Measurements from ENCODE around the gene CARD9. TPM values are rescaled to one million over a fixed set of nuclear protein-coding genes. Genes with fewer than 3 reads are reported as not detected.

CARD9 gene
- total RNA-seq, 1 donor from 2014 or later = 1.2 TPM

DNA sequence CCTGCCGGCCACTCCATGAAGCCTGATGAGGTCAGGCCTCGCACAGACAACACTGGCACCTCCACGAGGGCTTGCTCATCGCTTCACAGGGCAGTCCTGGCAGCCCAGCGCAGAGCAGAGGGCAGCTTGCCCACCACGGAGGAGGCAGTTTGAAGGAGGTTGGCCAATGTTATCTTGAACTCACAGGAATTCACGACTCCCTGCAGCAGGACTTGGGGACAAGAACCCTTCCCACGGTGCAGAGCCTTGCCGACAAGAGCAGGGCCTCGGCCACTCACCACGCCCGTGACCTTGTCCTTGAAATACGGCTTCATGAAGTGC lies 21.5 kb upstream of the CARD9 start:
- no peak overlapping the region for H3K4me3 ChIP-seq (ENCODE audit: low read depth, low read length)
- DNase-seq (ENCODE audit: low read depth) = no peak
- TF ChIP-seq, protein P1, sequence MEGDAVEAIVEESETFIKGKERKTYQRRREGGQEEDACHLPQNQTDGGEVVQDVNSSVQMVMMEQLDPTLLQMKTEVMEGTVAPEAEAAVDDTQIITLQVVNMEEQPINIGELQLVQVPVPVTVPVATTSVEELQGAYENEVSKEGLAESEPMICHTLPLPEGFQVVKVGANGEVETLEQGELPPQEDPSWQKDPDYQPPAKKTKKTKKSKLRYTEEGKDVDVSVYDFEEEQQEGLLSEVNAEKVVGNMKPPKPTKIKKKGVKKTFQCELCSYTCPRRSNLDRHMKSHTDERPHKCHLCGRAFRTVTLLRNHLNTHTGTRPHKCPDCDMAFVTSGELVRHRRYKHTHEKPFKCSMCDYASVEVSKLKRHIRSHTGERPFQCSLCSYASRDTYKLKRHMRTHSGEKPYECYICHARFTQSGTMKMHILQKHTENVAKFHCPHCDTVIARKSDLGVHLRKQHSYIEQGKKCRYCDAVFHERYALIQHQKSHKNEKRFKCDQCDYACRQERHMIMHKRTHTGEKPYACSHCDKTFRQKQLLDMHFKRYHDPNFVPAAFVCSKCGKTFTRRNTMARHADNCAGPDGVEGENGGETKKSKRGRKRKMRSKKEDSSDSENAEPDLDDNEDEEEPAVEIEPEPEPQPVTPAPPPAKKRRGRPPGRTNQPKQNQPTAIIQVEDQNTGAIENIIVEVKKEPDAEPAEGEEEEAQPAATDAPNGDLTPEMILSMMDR (conservative IDR thresholded peaks at IDR 0.05; ENCODE audit: low read depth, low read length) = no peak

DNA sequence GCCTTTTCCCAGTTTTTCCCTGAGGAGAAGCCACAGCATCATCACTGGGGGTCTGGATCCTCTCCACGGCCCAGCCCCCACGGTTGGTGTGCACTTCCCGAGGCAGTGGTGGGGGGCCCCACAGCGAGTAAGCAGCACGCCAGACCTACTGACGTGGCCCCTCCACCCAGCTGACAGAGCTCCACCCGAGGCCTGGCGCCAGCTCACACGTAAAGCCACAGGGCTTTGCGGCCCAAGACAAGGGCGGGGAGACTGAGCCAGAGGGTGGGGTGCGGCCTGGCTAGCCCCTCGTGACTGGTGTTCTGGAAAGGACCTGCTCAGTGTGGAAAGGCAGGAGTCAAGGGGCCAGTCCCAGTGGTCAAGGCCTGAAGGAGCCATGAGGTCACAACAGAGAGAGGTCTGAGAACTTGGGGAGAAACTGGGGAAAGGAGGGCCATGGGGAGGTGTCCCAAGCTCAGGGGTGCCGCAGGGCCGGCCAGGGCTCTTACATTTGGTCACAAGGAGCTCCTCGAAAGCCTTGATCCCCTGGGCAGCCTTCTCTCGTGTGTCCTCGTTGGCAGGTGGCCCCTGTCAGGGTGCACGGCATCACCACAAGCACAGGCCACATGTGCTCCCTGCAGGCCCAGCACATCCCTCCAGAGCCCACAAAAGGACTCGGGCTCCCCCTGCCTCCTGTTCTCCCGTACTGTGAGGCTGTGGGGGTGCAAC lies 21.0 kb upstream of the CARD9 start:
- TF ChIP-seq, protein P1 (conservative IDR thresholded peaks at IDR 0.05; ENCODE audit: low read depth, low read length) = no peak
- H3K4me3 ChIP-seq (ENCODE audit: low read depth, low read length) = no peak overlapping the region
- DNase-seq (ENCODE audit: low read depth) = no peak

DNA sequence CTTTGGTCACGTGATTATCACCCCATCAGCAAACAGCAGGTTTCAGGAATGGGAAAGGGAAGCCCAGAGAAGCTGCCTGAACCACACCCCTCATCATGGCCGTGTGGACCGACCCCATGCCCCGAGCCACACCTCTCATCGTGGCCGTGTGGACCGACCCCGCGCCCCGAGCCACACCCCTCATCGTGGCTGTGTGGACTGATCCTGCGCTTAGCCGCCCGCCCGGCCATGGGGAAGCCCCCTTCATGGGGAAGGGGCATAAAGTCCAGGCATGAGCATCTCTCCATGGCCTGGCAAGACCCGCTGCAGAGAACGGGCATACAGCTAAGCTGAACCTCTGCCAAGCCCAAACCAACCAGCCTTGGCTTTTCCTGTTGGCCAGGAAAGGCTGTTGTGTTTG lies 20.1 kb upstream of the CARD9 start:
- H3K4me3 ChIP-seq (ENCODE audit: low read depth, low read length) = no peak overlapping the region
- DNase-seq (ENCODE audit: low read depth) = no peak
- TF ChIP-seq, protein P1 (conservative IDR thresholded peaks at IDR 0.05; ENCODE audit: low read depth, low read length) = no peak

DNA sequence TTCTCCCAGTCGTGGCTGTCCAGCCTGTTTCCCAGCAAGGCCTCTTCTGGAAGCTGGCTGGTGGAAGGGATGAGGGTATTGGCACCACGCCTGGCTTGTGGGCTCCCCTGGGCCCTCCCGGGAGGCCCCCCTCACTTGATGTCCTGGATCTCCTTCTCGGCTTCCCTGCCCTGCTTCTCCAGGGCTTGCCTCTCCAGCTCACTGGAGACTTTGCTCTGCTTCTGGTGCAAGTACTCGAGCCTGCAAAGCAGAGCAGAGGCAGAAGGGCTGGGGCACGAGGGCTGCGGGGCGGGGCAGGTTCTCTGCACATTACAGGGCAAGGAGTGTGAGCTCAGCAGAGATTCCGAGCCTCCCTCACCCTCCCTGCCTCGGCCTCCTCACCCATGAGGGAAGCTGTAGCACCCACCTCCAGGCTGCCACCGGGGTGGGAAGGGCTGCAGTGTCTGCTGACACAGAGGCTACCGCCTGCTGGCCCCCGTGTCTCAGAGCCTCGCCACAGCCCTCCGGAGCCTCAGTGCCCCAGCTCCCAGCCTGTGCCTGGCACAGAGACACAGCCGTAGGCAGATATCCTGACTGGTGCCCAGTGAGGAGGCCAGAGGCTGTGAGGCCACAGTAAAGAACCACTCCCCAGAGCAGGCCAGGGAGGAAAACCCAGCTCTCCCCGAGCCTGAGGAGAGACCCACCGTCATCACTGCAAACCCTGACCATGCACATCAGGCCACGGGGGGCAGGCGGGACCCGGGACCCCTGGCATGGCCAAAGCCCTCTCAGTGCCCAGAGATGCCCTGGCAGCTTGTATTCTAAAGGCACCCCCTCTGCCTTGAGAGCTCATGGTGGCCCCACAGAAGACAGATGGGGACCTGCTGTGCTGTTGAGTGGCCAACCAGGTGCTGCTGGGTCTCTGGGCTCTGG lies 19.3 kb upstream of the CARD9 start:
- TF ChIP-seq, protein P1 (conservative IDR thresholded peaks at IDR 0.05; ENCODE audit: low read depth, low read length) = no peak
- no peak for DNase-seq (ENCODE audit: low read depth)
- no peak overlapping the region for H3K4me3 ChIP-seq (ENCODE audit: low read depth, low read length)

GRCh38 chr9:136391737-136392537 lies 18.5 kb upstream of the CARD9 start:
- H3K4me3 ChIP-seq (ENCODE audit: low read depth, low read length) = no peak overlapping the region
- no peak for DNase-seq (ENCODE audit: low read depth)
- TF ChIP-seq, protein P1 (conservative IDR thresholded peaks at IDR 0.05; ENCODE audit: low read depth, low read length) = no peak

GRCh38 chr9:136389396-136389795 lies 15.9 kb upstream of the CARD9 start:
- TF ChIP-seq, protein P1 (conservative IDR thresholded peaks at IDR 0.05; ENCODE audit: low read depth, low read length) = no peak
- DNase-seq (ENCODE audit: low read depth) = no peak
- no peak overlapping the region for H3K4me3 ChIP-seq (ENCODE audit: low read depth, low read length)

Data from epithelial cell of proximal tubule (primary cell).